Adrenal gland (tissue), 5 donors: Measurements from ENCODE around the gene GPX5.

Experiments
- POLR2A ChIP-seq, 2 donors: fragments of 450-650 bp; IDR thresholded peaks; one replicate each; pipeline ENCODE4 v1.6.1; 2017; ENCODE audit warnings: antibody characterized with exemption in 2 of 2, mild to moderate bottlenecking in 2 of 2, moderate library complexity in 1 of 2
- TF ChIP-seq, protein P1 (sequence below), 6 experiments: fragments of 450-650 bp in 4 of 6; fragments of 200-600 bp in 2 of 6; sonication (generic) in 1 of 6; IDR thresholded peaks; 1 replicate in 5 of 6; 2 replicates in 1 of 6; pipeline versions ENCODE4 v1.5.1 to v1.8.0; 2016 to 2021; ENCODE audit warnings: antibody characterized with exemption in 6 of 6, mild to moderate bottlenecking in 2 of 6, moderate library complexity in 1 of 6
- donor health status: DM: no; HTN: no; CAD: no.

DNA sequence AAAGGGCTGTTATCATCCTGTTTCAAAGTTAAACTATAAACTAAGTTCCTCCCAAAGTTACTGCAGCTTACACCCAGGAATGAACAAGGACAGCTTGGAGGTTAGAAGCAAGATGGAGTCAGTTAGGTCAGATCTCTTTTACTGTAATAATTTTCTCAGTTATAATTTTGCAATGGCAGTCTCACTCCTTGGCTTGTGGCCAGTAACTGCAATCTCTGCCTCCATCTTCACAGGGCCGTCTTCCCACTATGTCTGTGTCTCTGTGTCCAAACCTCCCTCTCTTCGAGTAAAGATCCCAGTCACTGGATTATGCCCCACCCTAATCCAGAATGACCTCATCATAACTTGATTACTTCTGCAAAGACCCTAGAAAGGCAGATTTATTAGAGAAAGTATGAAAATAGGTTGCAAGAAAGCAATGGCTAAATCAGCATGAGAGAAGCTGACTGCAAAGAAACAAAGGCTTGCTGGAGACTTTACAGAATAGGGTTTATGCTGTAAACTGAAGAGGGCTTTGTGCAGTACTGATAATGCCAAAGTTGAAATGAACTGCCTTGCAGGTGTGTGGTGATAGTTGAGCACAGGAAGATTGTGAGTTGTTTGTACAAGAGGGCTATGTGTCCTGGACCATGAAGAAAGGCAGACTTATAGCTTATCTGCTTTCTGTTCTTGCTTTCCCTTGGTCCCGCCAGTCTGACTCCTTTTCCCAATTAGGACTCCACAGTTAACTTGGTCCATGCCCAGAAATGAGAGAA is 38.5 kb upstream of the GPX5 start:
- TF ChIP-seq, protein P1, sequence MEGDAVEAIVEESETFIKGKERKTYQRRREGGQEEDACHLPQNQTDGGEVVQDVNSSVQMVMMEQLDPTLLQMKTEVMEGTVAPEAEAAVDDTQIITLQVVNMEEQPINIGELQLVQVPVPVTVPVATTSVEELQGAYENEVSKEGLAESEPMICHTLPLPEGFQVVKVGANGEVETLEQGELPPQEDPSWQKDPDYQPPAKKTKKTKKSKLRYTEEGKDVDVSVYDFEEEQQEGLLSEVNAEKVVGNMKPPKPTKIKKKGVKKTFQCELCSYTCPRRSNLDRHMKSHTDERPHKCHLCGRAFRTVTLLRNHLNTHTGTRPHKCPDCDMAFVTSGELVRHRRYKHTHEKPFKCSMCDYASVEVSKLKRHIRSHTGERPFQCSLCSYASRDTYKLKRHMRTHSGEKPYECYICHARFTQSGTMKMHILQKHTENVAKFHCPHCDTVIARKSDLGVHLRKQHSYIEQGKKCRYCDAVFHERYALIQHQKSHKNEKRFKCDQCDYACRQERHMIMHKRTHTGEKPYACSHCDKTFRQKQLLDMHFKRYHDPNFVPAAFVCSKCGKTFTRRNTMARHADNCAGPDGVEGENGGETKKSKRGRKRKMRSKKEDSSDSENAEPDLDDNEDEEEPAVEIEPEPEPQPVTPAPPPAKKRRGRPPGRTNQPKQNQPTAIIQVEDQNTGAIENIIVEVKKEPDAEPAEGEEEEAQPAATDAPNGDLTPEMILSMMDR (IDR thresholded peaks at IDR 0.05) = no peak
- TF ChIP-seq POLR2A (IDR thresholded peaks at IDR 0.05) = no peak
